ENCODE measurements around the gene KYNU.
"Not testable (repeated sequence)": the region's sequence is repeated elsewhere in the genome, so short reads cannot be mapped to it uniquely, and the experiment has no call there.

KYNU gene

GRCh38 chr2:143015656-143016055 is 138.2 kb downstream of the KYNU start:
- DNase-seq (ENCODE audit: low read depth, low spot score): no peak

GRCh38 chr2:143026411-143027054 is 149.1 kb downstream of the KYNU start:
- DNase-seq (ENCODE audit: low read depth, low spot score): peak; percentile 7

- DNase-seq (ENCODE audit: low read depth, low spot score): peak; percentile 2
Measured at GRCh38 chr2:143029141-143029540, 151.7 kb downstream of the KYNU start.

GRCh38 chr2:143030127-143030526 is 152.7 kb downstream of the KYNU start:
- no peak for DNase-seq (ENCODE audit: low read depth, low spot score)

GRCh38 chr2:143034292-143035074 is 157.0 kb downstream of the KYNU start:
- DNase-seq (ENCODE audit: low read depth, low spot score): peak; percentile 86

- no peak for DNase-seq (ENCODE audit: low read depth, low spot score)
Measured at GRCh38 chr2:143051465-143051864, 174.0 kb downstream of the KYNU start.

GRCh38 chr2:143053437-143053836 is 176.0 kb downstream of the KYNU start:
- DNase-seq (ENCODE audit: low read depth, low spot score): not testable (repeated sequence)

GRCh38 chr2:143056550-143056949 is 179.1 kb downstream of the KYNU start:
- no peak for DNase-seq (ENCODE audit: low read depth, low spot score)

- DNase-seq (ENCODE audit: low read depth, low spot score): no peak
Measured at GRCh38 chr2:143058851-143059250, 181.4 kb downstream of the KYNU start.

- DNase-seq (ENCODE audit: low read depth, low spot score): no peak
Measured at GRCh38 chr2:143063612-143064200, 186.2 kb downstream of the KYNU start.

- DNase-seq (ENCODE audit: low read depth, low spot score): no peak
Measured at GRCh38 chr2:143068094-143068493, 190.6 kb downstream of the KYNU start.

GRCh38 chr2:143068509-143068908 is 191.0 kb downstream of the KYNU start:
- no peak for DNase-seq (ENCODE audit: low read depth, low spot score)

- DNase-seq (ENCODE audit: low read depth, low spot score): no peak
Measured at GRCh38 chr2:143070704-143071103, 193.2 kb downstream of the KYNU start.

GRCh38 chr2:143071185-143071876 is 193.9 kb downstream of the KYNU start:
- DNase-seq (ENCODE audit: low read depth, low spot score): no peak

GRCh38 chr2:143074913-143075312 is 197.4 kb downstream of the KYNU start:
- DNase-seq (ENCODE audit: low read depth, low spot score): not testable (repeated sequence)

GRCh38 chr2:143075711-143076110 is 198.2 kb downstream of the KYNU start:
- DNase-seq (ENCODE audit: low read depth, low spot score): no peak

GRCh38 chr2:143078104-143078503 is 200.6 kb downstream of the KYNU start:
- DNase-seq (ENCODE audit: low read depth, low spot score): no peak

- no peak for DNase-seq (ENCODE audit: low read depth, low spot score)
Measured at GRCh38 chr2:143081616-143082015, 204.2 kb downstream of the KYNU start.

GRCh38 chr2:143083636-143084035 is 206.2 kb downstream of the KYNU start:
- peak; percentile 72 for DNase-seq (ENCODE audit: low read depth, low spot score)

- DNase-seq (ENCODE audit: low read depth, low spot score): no peak
Measured at GRCh38 chr2:143084462-143084861, 207.0 kb downstream of the KYNU start.

GRCh38 chr2:143085125-143085784 is 207.8 kb downstream of the KYNU start:
- DNase-seq (ENCODE audit: low read depth, low spot score): no peak

GRCh38 chr2:143087033-143087432 is 209.6 kb downstream of the KYNU start:
- DNase-seq (ENCODE audit: low read depth, low spot score): no peak

Data from astrocyte of the hippocampus (primary cell).